IMR-90 (cell line): ENCODE data around the gene SLC1A7. TPM values are rescaled to one million over a fixed set of nuclear protein-coding genes. Genes with fewer than 3 reads are reported as not detected.

ENCODE experiments used
- ATAC-seq: fragments of 200-7000 bp; cut with Tn5 transposase; 2 replicates; pipeline ENCODE4 v1.9.1; 2020; ENCODE audit warnings: low read depth, mild to moderate bottlenecking, moderate library complexity
- BruUV-seq: library from RNA; stranded (reverse); fragments of 400-500 nt; replicated peaks from 2 replicates; lab custom pipeline; 2021; lab: Mats Ljungman, UMichigan
- CTCF ChIA-PET: fragments of 300-600 bp; formaldehyde crosslinking; extraction: SDS; loops from one replicate; lab custom pipeline; 2021; ENCODE audit warnings: antibody characterized with exemption; lab: Yijun Ruan, JAX
- POLR2A ChIA-PET: fragments of 300-600 bp; sonication (Branson Sonifier 250); formaldehyde crosslinking; loops from one replicate; lab custom pipeline; 2022; ENCODE audit warnings: antibody characterized with exemption; ENCODE audit not compliant: unreplicated experiment; lab: Charles Lee
- DNase-seq: peaks from one replicate; pipeline ENCODE4 v3.0.0; 2013
- H2AFZ ChIP-seq: replicated peaks from 2 replicates; pipeline ENCODE3; 2013; ENCODE audit warnings: low read length, mild to moderate bottlenecking; ENCODE audit not compliant: poor library complexity
- H2AK5ac ChIP-seq: 2 replicates; pipeline ENCODE4 v1.6.1; 2013; ENCODE audit warnings: low read depth, low read length, inconsistent platforms
- H2AK9ac ChIP-seq: replicated peaks from 2 replicates; pipeline ENCODE3; 2013; ENCODE audit warnings: mild to moderate bottlenecking, low read depth, low read length, moderate library complexity; ENCODE audit not compliant: poor library complexity
- H2BK120ac ChIP-seq: 2 replicates; pipeline ENCODE4 v1.6.1; 2013; ENCODE audit warnings: low read depth, low read length, inconsistent platforms
- H2BK15ac ChIP-seq: 3 replicates; pipeline ENCODE4 v1.6.1; 2013; ENCODE audit warnings: low read depth, low read length, inconsistent platforms
- H2BK20ac ChIP-seq: 2 replicates; pipeline ENCODE4 v1.6.1; 2013; ENCODE audit warnings: low read depth, mild to moderate bottlenecking, inconsistent platforms, low read length, moderate library complexity
- H2BK5ac ChIP-seq: 2 replicates; pipeline ENCODE4 v1.6.1; 2013; ENCODE audit warnings: mild to moderate bottlenecking, low read depth, low read length, inconsistent platforms; ENCODE audit not compliant: poor library complexity, severe bottlenecking
- H3K14ac ChIP-seq: replicated peaks from 2 replicates; pipeline ENCODE4 v1.6.1; 2013; ENCODE audit warnings: low read depth, low read length, inconsistent platforms
- H3K18ac ChIP-seq: 2 replicates; pipeline ENCODE4 v1.6.1; 2013; ENCODE audit warnings: low read depth, low read length, control low read depth
- H3K23ac ChIP-seq: 2 replicates; pipeline ENCODE4 v1.6.1; 2013; ENCODE audit warnings: low read depth, low read length, inconsistent platforms
- H3K27ac ChIP-seq: 2 replicates; pipeline ENCODE4 v1.5.1; 2013; ENCODE audit warnings: mild to moderate bottlenecking, control low read depth, low read length; ENCODE audit not compliant: insufficient read depth
- H3K27me3 ChIP-seq: 2 replicates; pipeline ENCODE4 v1.6.1; 2013; ENCODE audit warnings: low read length; ENCODE audit not compliant: control insufficient read depth, insufficient read depth
- H3K36me3 ChIP-seq: 2 replicates; pipeline ENCODE4 v1.6.1; 2013; ENCODE audit warnings: low read length, mixed read lengths; ENCODE audit not compliant: control insufficient read depth, insufficient read depth
- H3K4ac ChIP-seq: 2 replicates; pipeline ENCODE4 v1.6.1; 2013; ENCODE audit warnings: low read depth, low read length, inconsistent platforms
- H3K4me1 ChIP-seq: 2 replicates; pipeline ENCODE4 v1.6.1; 2013; ENCODE audit warnings: low read length, mixed read lengths; ENCODE audit not compliant: control insufficient read depth, insufficient read depth
- H3K4me2 ChIP-seq: 2 replicates; pipeline ENCODE4 v1.6.1; 2013; ENCODE audit warnings: low read depth, mild to moderate bottlenecking, control low read depth, low read length, moderate library complexity
- H3K4me3 ChIP-seq: 2 replicates; pipeline ENCODE4 v1.5.1; 2013; ENCODE audit warnings: low read depth, mild to moderate bottlenecking, control low read depth, low read length, moderate library complexity; ENCODE audit not compliant: insufficient read depth
- H3K56ac ChIP-seq: 2 replicates; pipeline ENCODE4 v1.6.1; 2013; ENCODE audit warnings: low read length, inconsistent platforms; ENCODE audit not compliant: insufficient read depth; ENCODE audit errors: extremely low read depth
- H3K79me1 ChIP-seq, 2 experiments: 2 replicates each; pipeline ENCODE4 v1.6.1; 2013; ENCODE audit warnings: low read length in 2 of 2, inconsistent platforms in 1 of 2, low read depth in 1 of 2
- H3K9ac ChIP-seq: 2 replicates; pipeline ENCODE4 v1.6.1; 2013; ENCODE audit warnings: low read depth, low read length, control low read depth
- H3K9me1 ChIP-seq: 2 replicates; pipeline ENCODE4 v1.6.1; 2013; ENCODE audit warnings: low read length, inconsistent platforms; ENCODE audit not compliant: insufficient read depth
- H3K9me3 ChIP-seq: 2 replicates; pipeline ENCODE4 v1.6.1; 2013; ENCODE audit warnings: low read length; ENCODE audit not compliant: control insufficient read depth, insufficient read depth
- H4K20me1 ChIP-seq: 2 replicates; pipeline ENCODE4 v1.6.1; 2013; ENCODE audit warnings: low read length, inconsistent platforms; ENCODE audit not compliant: insufficient read depth
- H4K5ac ChIP-seq: 2 replicates; pipeline ENCODE4 v1.6.1; 2013; ENCODE audit warnings: mild to moderate bottlenecking, low read depth, low read length, control low read depth
- H4K8ac ChIP-seq, 2 experiments: 2 replicates each; pipeline ENCODE4 v1.6.1; 2013; ENCODE audit warnings: low read depth in 2 of 2, low read length in 2 of 2, control low read depth in 1 of 2, inconsistent platforms in 1 of 2
- H4K91ac ChIP-seq: 2 replicates; pipeline ENCODE4 v1.6.1; 2013; ENCODE audit warnings: low read depth, low read length, inconsistent platforms; ENCODE audit not compliant: insufficient read depth
- NFE2L2 ChIP-seq: fragments of 150-350 bp; IDR thresholded peaks from 2 replicates; pipeline ENCODE4 v1.6.1; 2016; ENCODE audit warnings: low read depth, mild to moderate bottlenecking, low read length
- WGBS, 2 experiments: methylation state at CpG; one replicate each; pipeline versions ENCODE4 v1.1.5 to v1.1.7; 2013; ENCODE audit warnings: missing lambda C conversion rate in 2 of 2; ENCODE audit not compliant: insufficient read length in 1 of 2; ENCODE audit errors: extremely low coverage in 2 of 2; 5-methylcytosine and 5-hydroxymethylcytosine counted together
- dilution Hi-C: fragments of 300-500 bp; cut with HindIII; formaldehyde crosslinking; loops from one replicate; pipeline ENCODE4 v1.14.3; 2018; ENCODE audit warnings: low sequenced_read_pairs; ENCODE audit not compliant: unreplicated experiment
- in situ Hi-C: fragments of 300-500 bp; cut with MboI; formaldehyde crosslinking; loops from 3 replicates; pipeline ENCODE4 v1.14.3; 2019; ENCODE audit warnings: low sequenced_read_pairs, inconsistent platforms, mixed read lengths
- intact Hi-C: fragments of 100-400 bp; cut with micrococcal nuclease; formaldehyde crosslinking; loops from 2 replicates; pipeline ENCODE4 v1.10.0; 2022
- polyA plus RNA-seq, 3 experiments: library from polyadenylated mRNA; depleted of rRNA; stranded (reverse); fragments of >200 nt; gene quantifications; 2 replicates each; pipeline ENCODE4 v1.2.3, GENCODE V29; 2012; ENCODE audit warnings: low replicate concordance in 1 of 3
- total RNA-seq: library from RNA; depleted of rRNA; stranded (reverse); fragments of >200 nt; gene quantifications from 2 replicates; pipeline ENCODE4 v1.2.3, GENCODE V29; 2012

The SLC1A7 gene
- total and polyA plus RNA-seq, 2 of the 4 experiments (the other 2 are of a cell fraction): 0.05 TPM; not detected in 1

DNA sequence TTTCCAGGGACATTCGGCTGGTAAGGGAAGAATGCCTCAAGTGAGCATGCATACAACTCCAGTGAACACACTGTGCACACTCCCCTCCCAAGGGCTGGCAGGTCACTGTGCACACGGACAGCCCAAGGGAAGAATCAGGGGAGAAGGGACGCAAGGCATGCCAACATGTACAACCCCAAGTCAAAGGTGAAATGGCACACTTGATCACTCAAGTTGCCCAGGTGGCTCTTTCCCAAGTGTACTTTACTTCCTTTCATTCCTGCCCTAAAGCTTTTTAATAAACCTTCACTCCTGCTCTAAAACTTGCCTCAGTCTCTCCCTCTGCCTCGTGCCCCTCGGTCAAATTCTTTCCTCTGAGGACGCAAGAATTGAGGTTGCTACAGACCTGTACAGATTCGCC, 13.5 kb upstream of the SLC1A7 start:
- Histone ChIP-seq H2BK5ac (no peak overlapping the region), H3K4me1 (peaks cover 2% of the 10 kb centered on the region; the same call in 1 of the 2 replicates), H3K4me2 (no peak overlapping the region), H2AK5ac (no peak overlapping the region), H2BK20ac (no peak overlapping the region), H3K9me1 (no peaks in the 10 kb centered on the region), H3K27me3 (no peaks in the 10 kb centered on the region), H3K9me3 (no peaks in the 10 kb centered on the region), H4K5ac (no peak overlapping the region), H3K14ac (no peak overlapping the region), H2BK120ac (no peak overlapping the region), H2AK9ac (no peak overlapping the region), H3K4ac (no peak overlapping the region), H3K23ac (no peak overlapping the region), H3K56ac (no peak overlapping the region), H4K91ac (no peak overlapping the region), H3K79me1 (no peaks in the 10 kb centered on the region), H3K4me3 (no peak overlapping the region), H2BK15ac (no peak overlapping the region), H4K20me1 (no peaks in the 10 kb centered on the region), H4K8ac (no peak overlapping the region), H3K27ac (no peak overlapping the region), H2AFZ (no peak overlapping the region), H3K9ac (no peak overlapping the region), H3K18ac (no peak overlapping the region), H3K36me3 (no peaks in the 10 kb centered on the region)
- no peak for ATAC-seq
- dilution Hi-C loops: no loop called here
- intact Hi-C loops: no loop called here
- CTCF ChIA-PET: no interaction called here
- no peak for DNase-seq
- no TSS peak for BruUV-seq
- no peak for TF ChIP-seq NFE2L2
- in situ Hi-C loops: no loop called here
- 83% methylated on average over 1 of the region's 7 CpGs; no CpG with 5 or more reads in 1 of the 2 experiments for WGBS, 2 experiments
- POLR2A ChIA-PET: no interaction called here
